DOHH2 (cell line): ENCODE results near the gene BBS9.

Experiments used
- CTCF ChIP-seq: fragments of 200-600 bp; sonication (generic); IDR thresholded peaks from one replicate; pipeline ENCODE4 v1.5.1; 2014; ENCODE audit warnings: antibody characterized with exemption, mild to moderate bottlenecking, low read depth, low read length; ENCODE audit not compliant: poor library complexity, severe bottlenecking
- EZH2phosphoT487 ChIP-seq: fragments of 200-600 bp; sonication (generic); IDR thresholded peaks from 2 replicates; pipeline ENCODE4 v1.6.1; 2017; ENCODE audit warnings: borderline replicate concordance, mild to moderate bottlenecking, antibody characterized with exemption, low read length, moderate library complexity, mixed read lengths

- TF ChIP-seq CTCF (no peak), EZH2phosphoT487 (no peak)
These were observed 292.8 kb downstream of the BBS9 start for GRCh38 chr7:33422141-33422540.
